ENCODE measurements around the gene CTXN3. TPM values are rescaled to one million over a fixed set of nuclear protein-coding genes. Genes with fewer than 3 reads are reported as not detected.

CTXN3 gene
- not detected for total RNA-seq

DNA sequence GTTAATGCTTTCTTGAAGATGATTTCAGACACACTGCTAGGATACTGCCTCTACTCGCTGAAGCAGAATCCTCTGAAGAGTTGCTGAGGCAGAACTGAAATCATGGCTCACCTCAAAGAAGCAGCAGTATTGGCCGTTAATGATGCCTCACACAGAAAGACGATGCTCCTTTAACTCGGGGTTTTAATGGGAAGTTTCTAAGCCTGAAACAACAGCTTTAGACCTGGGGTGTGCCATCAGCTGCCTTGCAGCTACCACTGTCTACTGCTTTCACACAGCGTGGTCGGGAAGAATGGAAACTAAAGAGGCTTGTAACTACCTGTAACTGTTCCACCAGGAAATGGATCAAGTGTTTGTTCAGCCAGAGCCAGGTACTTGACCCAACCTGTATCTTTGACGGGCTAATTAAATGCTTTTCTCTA lies at the start of gene CTXN3:
Gene CTXN3, plus strand, starts transcription at position 65 of the 422 bp plus-strand sequence. CDS start 8,440 bp downstream, outside the sequence.
- H3K9me3 Mint-ChIP-seq: no peaks in the 10 kb centered on the region
- DNase-seq: no peak
- POLR2A ChIA-PET: no interaction called here
- H3K4me1 Mint-ChIP-seq (ENCODE audit: low read depth): no peaks in the 10 kb centered on the region
- intact Hi-C loops (cut with micrococcal nuclease): no loop called here
- no peaks in the 10 kb centered on the region for H3K36me3 Mint-ChIP-seq (ENCODE audit: low read depth)
- no peak for ATAC-seq
- H3K27ac Mint-ChIP-seq: no peak within 1 kb of the TSS
- peaks cover 2% of the 10 kb centered on the region for H3K27me3 Mint-ChIP-seq
- CTCF ChIA-PET: no interaction called here
- TF ChIP-seq, protein P1, sequence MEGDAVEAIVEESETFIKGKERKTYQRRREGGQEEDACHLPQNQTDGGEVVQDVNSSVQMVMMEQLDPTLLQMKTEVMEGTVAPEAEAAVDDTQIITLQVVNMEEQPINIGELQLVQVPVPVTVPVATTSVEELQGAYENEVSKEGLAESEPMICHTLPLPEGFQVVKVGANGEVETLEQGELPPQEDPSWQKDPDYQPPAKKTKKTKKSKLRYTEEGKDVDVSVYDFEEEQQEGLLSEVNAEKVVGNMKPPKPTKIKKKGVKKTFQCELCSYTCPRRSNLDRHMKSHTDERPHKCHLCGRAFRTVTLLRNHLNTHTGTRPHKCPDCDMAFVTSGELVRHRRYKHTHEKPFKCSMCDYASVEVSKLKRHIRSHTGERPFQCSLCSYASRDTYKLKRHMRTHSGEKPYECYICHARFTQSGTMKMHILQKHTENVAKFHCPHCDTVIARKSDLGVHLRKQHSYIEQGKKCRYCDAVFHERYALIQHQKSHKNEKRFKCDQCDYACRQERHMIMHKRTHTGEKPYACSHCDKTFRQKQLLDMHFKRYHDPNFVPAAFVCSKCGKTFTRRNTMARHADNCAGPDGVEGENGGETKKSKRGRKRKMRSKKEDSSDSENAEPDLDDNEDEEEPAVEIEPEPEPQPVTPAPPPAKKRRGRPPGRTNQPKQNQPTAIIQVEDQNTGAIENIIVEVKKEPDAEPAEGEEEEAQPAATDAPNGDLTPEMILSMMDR (IDR thresholded peaks at IDR 0.05): no peak
- H3K4me3 Mint-ChIP-seq: no peak within 1 kb of the TSS

DNA sequence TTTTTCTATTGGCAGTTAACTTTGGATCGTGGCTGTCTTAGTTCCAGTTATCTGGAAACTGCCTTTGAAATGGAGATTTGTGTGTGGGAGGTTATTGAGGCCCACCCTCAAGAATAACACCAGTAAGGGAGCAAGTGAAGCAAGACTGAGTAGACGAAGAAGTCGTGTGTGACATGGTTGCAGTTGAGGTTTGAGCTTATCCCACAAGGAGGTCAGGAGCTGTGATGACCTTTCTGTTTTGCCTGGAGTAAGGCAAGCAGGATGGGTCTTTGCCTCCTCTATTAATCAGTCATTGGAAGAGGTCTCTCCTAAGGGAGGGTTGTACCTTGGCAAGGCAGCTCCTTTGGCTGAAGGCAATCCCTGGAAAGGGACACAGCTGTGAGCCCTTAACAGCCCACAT lies 49.6 kb upstream of the CTXN3 start:
- intact Hi-C loops (cut with micrococcal nuclease): no loop called here
- CTCF ChIA-PET: interaction anchor here (0.9 kb wide), 1 partner anchor 1274 kb away, joined by 3 read pairs; no protein-coding TSS in a partner anchor
- H3K9me3 Mint-ChIP-seq: no peaks in the 10 kb centered on the region
- H3K36me3 Mint-ChIP-seq (ENCODE audit: low read depth): no peaks in the 10 kb centered on the region
- H3K27me3 Mint-ChIP-seq: peaks cover 3% of the 10 kb centered on the region
- H3K4me1 Mint-ChIP-seq (ENCODE audit: low read depth): peaks cover 7% of the 10 kb centered on the region
- TF ChIP-seq, protein P1 (IDR thresholded peaks at IDR 0.05): no peak
- no peak overlapping the region for H3K27ac Mint-ChIP-seq
- ATAC-seq: no peak
- POLR2A ChIA-PET: no interaction called here
- H3K4me3 Mint-ChIP-seq: no peak overlapping the region
- DNase-seq: no peak

DNA sequence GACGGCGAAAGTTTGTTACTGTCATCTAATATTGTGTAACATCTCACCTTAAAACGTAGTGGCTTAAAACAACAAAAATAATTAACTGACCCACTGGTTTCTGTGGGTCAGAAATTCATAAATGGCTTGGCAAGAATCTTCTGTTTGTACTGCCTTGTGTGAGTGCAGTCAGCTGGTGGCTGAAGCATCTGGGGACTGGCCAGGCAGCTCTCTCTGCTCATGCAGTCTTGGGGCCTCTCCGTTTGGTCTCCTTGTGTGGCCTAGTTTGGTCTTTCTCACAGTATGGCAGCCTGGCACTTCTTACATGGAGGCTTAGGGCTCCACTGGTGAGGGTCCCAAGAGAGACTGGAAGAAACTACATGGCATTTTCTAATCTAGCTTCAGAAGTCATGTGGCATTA lies 49.0 kb upstream of the CTXN3 start:
- ChIA-PET CTCF (interaction anchor here (0.9 kb wide), 1 partner anchor 1273 kb away, joined by 3 read pairs; no protein-coding TSS in a partner anchor), POLR2A (no interaction called here)
- Mint-ChIP-seq H3K4me3 (no peak overlapping the region), H3K36me3 (ENCODE audit: low read depth) (no peaks in the 10 kb centered on the region), H3K27me3 (peaks cover 3% of the 10 kb centered on the region), H3K27ac (no peak overlapping the region), H3K9me3 (no peaks in the 10 kb centered on the region), H3K4me1 (ENCODE audit: low read depth) (peaks cover 7% of the 10 kb centered on the region)
- intact Hi-C loops (cut with micrococcal nuclease): no loop called here
- no peak for ATAC-seq
- TF ChIP-seq, protein P1 (IDR thresholded peaks at IDR 0.05): no peak
- no peak for DNase-seq

DNA sequence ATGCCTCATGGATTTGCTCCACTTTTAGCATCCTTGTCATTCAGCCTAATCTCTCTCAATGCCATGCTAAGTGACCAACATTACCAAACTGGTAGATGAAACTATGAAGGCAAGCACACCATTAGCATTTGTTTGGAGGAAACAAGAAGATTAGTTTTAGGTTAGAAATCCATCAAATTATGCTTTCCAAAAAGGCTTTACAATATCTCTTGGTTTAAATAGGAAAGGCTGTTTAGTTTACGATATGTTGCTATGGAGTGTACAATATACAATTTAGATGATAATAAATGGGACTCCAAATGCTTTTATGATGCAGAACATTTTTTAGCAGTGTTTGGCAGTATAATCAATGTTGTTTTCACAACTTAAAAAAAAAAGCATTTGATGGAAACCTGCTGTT lies 47.8 kb upstream of the CTXN3 start:
- ChIA-PET CTCF (no interaction called here), POLR2A (no interaction called here)
- TF ChIP-seq, protein P1 (IDR thresholded peaks at IDR 0.05): no peak
- Mint-ChIP-seq H3K27ac (no peak overlapping the region), H3K36me3 (ENCODE audit: low read depth) (no peaks in the 10 kb centered on the region), H3K27me3 (peaks cover 3% of the 10 kb centered on the region), H3K9me3 (no peaks in the 10 kb centered on the region), H3K4me3 (no peak overlapping the region), H3K4me1 (ENCODE audit: low read depth) (no peaks in the 10 kb centered on the region)
- intact Hi-C loops (cut with micrococcal nuclease): no loop called here
- no peak for DNase-seq
- ATAC-seq: no peak

DNA sequence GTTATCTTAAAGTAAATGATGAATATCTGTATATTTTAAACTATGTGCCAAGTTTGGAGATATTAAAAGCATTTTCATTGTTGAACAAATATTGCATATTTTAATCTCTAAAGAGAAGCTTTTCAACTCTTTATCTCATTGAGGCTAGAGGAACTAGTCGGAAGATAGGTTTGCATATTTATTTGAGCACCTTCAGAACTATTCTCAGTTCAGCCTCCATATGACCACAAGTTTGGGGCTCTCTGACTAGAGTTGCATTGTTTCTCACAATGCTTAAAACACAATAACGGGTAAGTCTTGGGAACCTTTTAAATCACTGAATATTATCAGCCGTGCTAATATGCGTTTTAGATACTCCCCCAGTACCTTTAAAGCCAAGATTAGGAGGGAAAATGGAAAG lies 47.3 kb upstream of the CTXN3 start:
- intact Hi-C loops (cut with micrococcal nuclease): no loop called here
- ChIA-PET POLR2A (no interaction called here), CTCF (no interaction called here)
- Mint-ChIP-seq H3K4me3 (no peak overlapping the region), H3K4me1 (ENCODE audit: low read depth) (no peaks in the 10 kb centered on the region), H3K9me3 (no peaks in the 10 kb centered on the region), H3K27me3 (peaks cover 3% of the 10 kb centered on the region), H3K36me3 (ENCODE audit: low read depth) (no peaks in the 10 kb centered on the region), H3K27ac (no peak overlapping the region)
- ATAC-seq (no peak), DNase-seq (no peak)
- TF ChIP-seq, protein P1 (IDR thresholded peaks at IDR 0.05): no peak

Data from activated CD8-positive, alpha-beta T cell treated with anti-CD3 and anti-CD28 coated beads for 36 hours (primary cell).